IMR-90 (cell line): ENCODE measurements around the gene SMARCA2. TPM values are rescaled to one million over a fixed set of nuclear protein-coding genes. Genes with fewer than 3 reads are reported as not detected.

ENCODE experiments used
- ATAC-seq: fragments of 200-7000 bp; cut with Tn5 transposase; 2 replicates; pipeline ENCODE4 v1.9.1; 2020; ENCODE audit warnings: low read depth, mild to moderate bottlenecking, moderate library complexity
- BruUV-seq: library from RNA; stranded (reverse); fragments of 400-500 nt; replicated peaks from 2 replicates; lab custom pipeline; 2021; lab: Mats Ljungman, UMichigan
- CTCF ChIA-PET: fragments of 300-600 bp; formaldehyde crosslinking; extraction: SDS; loops from one replicate; lab custom pipeline; 2021; ENCODE audit warnings: antibody characterized with exemption; lab: Yijun Ruan, JAX
- POLR2A ChIA-PET: fragments of 300-600 bp; sonication (Branson Sonifier 250); formaldehyde crosslinking; loops from one replicate; lab custom pipeline; 2022; ENCODE audit warnings: antibody characterized with exemption; ENCODE audit not compliant: unreplicated experiment; lab: Charles Lee
- DNase-seq: peaks from one replicate; pipeline ENCODE4 v3.0.0; 2013
- H2AFZ ChIP-seq: replicated peaks from 2 replicates; pipeline ENCODE3; 2013; ENCODE audit warnings: low read length, mild to moderate bottlenecking; ENCODE audit not compliant: poor library complexity
- H2AK5ac ChIP-seq: 2 replicates; pipeline ENCODE4 v1.6.1; 2013; ENCODE audit warnings: low read depth, low read length, inconsistent platforms
- H2AK9ac ChIP-seq: replicated peaks from 2 replicates; pipeline ENCODE3; 2013; ENCODE audit warnings: mild to moderate bottlenecking, low read depth, low read length, moderate library complexity; ENCODE audit not compliant: poor library complexity
- H2BK120ac ChIP-seq: 2 replicates; pipeline ENCODE4 v1.6.1; 2013; ENCODE audit warnings: low read depth, low read length, inconsistent platforms
- H2BK15ac ChIP-seq: 3 replicates; pipeline ENCODE4 v1.6.1; 2013; ENCODE audit warnings: low read depth, low read length, inconsistent platforms
- H2BK20ac ChIP-seq: 2 replicates; pipeline ENCODE4 v1.6.1; 2013; ENCODE audit warnings: low read depth, mild to moderate bottlenecking, inconsistent platforms, low read length, moderate library complexity
- H2BK5ac ChIP-seq: 2 replicates; pipeline ENCODE4 v1.6.1; 2013; ENCODE audit warnings: mild to moderate bottlenecking, low read depth, low read length, inconsistent platforms; ENCODE audit not compliant: poor library complexity, severe bottlenecking
- H3K14ac ChIP-seq: replicated peaks from 2 replicates; pipeline ENCODE4 v1.6.1; 2013; ENCODE audit warnings: low read depth, low read length, inconsistent platforms
- H3K18ac ChIP-seq: 2 replicates; pipeline ENCODE4 v1.6.1; 2013; ENCODE audit warnings: low read depth, low read length, control low read depth
- H3K23ac ChIP-seq: 2 replicates; pipeline ENCODE4 v1.6.1; 2013; ENCODE audit warnings: low read depth, low read length, inconsistent platforms
- H3K27ac ChIP-seq: 2 replicates; pipeline ENCODE4 v1.5.1; 2013; ENCODE audit warnings: mild to moderate bottlenecking, control low read depth, low read length; ENCODE audit not compliant: insufficient read depth
- H3K27me3 ChIP-seq: 2 replicates; pipeline ENCODE4 v1.6.1; 2013; ENCODE audit warnings: low read length; ENCODE audit not compliant: control insufficient read depth, insufficient read depth
- H3K36me3 ChIP-seq: 2 replicates; pipeline ENCODE4 v1.6.1; 2013; ENCODE audit warnings: low read length, mixed read lengths; ENCODE audit not compliant: control insufficient read depth, insufficient read depth
- H3K4ac ChIP-seq: 2 replicates; pipeline ENCODE4 v1.6.1; 2013; ENCODE audit warnings: low read depth, low read length, inconsistent platforms
- H3K4me1 ChIP-seq: 2 replicates; pipeline ENCODE4 v1.6.1; 2013; ENCODE audit warnings: low read length, mixed read lengths; ENCODE audit not compliant: control insufficient read depth, insufficient read depth
- H3K4me2 ChIP-seq: 2 replicates; pipeline ENCODE4 v1.6.1; 2013; ENCODE audit warnings: low read depth, mild to moderate bottlenecking, control low read depth, low read length, moderate library complexity
- H3K4me3 ChIP-seq: 2 replicates; pipeline ENCODE4 v1.5.1; 2013; ENCODE audit warnings: low read depth, mild to moderate bottlenecking, control low read depth, low read length, moderate library complexity; ENCODE audit not compliant: insufficient read depth
- H3K56ac ChIP-seq: 2 replicates; pipeline ENCODE4 v1.6.1; 2013; ENCODE audit warnings: low read length, inconsistent platforms; ENCODE audit not compliant: insufficient read depth; ENCODE audit errors: extremely low read depth
- H3K79me1 ChIP-seq, 2 experiments: 2 replicates each; pipeline ENCODE4 v1.6.1; 2013; ENCODE audit warnings: low read length in 2 of 2, inconsistent platforms in 1 of 2, low read depth in 1 of 2
- H3K9ac ChIP-seq: 2 replicates; pipeline ENCODE4 v1.6.1; 2013; ENCODE audit warnings: low read depth, low read length, control low read depth
- H3K9me1 ChIP-seq: 2 replicates; pipeline ENCODE4 v1.6.1; 2013; ENCODE audit warnings: low read length, inconsistent platforms; ENCODE audit not compliant: insufficient read depth
- H3K9me3 ChIP-seq: 2 replicates; pipeline ENCODE4 v1.6.1; 2013; ENCODE audit warnings: low read length; ENCODE audit not compliant: control insufficient read depth, insufficient read depth
- H4K20me1 ChIP-seq: 2 replicates; pipeline ENCODE4 v1.6.1; 2013; ENCODE audit warnings: low read length, inconsistent platforms; ENCODE audit not compliant: insufficient read depth
- H4K5ac ChIP-seq: 2 replicates; pipeline ENCODE4 v1.6.1; 2013; ENCODE audit warnings: mild to moderate bottlenecking, low read depth, low read length, control low read depth
- H4K8ac ChIP-seq, 2 experiments: 2 replicates each; pipeline ENCODE4 v1.6.1; 2013; ENCODE audit warnings: low read depth in 2 of 2, low read length in 2 of 2, control low read depth in 1 of 2, inconsistent platforms in 1 of 2
- H4K91ac ChIP-seq: 2 replicates; pipeline ENCODE4 v1.6.1; 2013; ENCODE audit warnings: low read depth, low read length, inconsistent platforms; ENCODE audit not compliant: insufficient read depth
- BHLHE40 ChIP-seq: fragments of 150-350 bp; IDR thresholded peaks from 2 replicates; pipeline ENCODE4 v1.6.1; 2016; ENCODE audit warnings: mild to moderate bottlenecking, low read depth, low read length
- CEBPB ChIP-seq: IDR thresholded peaks from 2 replicates; pipeline ENCODE4 v1.6.1; 2012; ENCODE audit warnings: low read depth, low read length, improper control_type of control experiment
- CHD1 ChIP-seq: IDR thresholded peaks from 2 replicates; pipeline ENCODE4 v1.6.1; 2012; ENCODE audit warnings: low read depth, low read length, improper control_type of control experiment
- CTCF ChIP-seq: conservative IDR thresholded peaks from 2 replicates; pipeline ENCODE4 v1.5.1; 2012; ENCODE audit warnings: mild to moderate bottlenecking, low read depth, low read length, improper control_type of control experiment
- ELK1 ChIP-seq: fragments of 150-350 bp; IDR thresholded peaks from 2 replicates; pipeline ENCODE4 v1.6.1; 2016; ENCODE audit warnings: low read depth, mild to moderate bottlenecking, low read length, moderate library complexity, borderline replicate concordance
- FOS ChIP-seq: fragments of 150-350 bp; IDR thresholded peaks from 2 replicates; pipeline ENCODE4 v1.6.1; 2016; ENCODE audit warnings: low read depth, low read length
- MAFK ChIP-seq: IDR thresholded peaks from 2 replicates; pipeline ENCODE4 v1.6.1; 2012; ENCODE audit warnings: low read depth, low read length, improper control_type of control experiment
- MAZ ChIP-seq: IDR thresholded peaks from 2 replicates; pipeline ENCODE4 v1.6.1; 2012; ENCODE audit warnings: low read depth, mild to moderate bottlenecking, low read length, improper control_type of control experiment, moderate library complexity, borderline replicate concordance
- MXI1 ChIP-seq: IDR thresholded peaks from 2 replicates; pipeline ENCODE4 v1.6.1; 2012; ENCODE audit warnings: low read depth, mild to moderate bottlenecking, low read length, moderate library complexity, borderline replicate concordance
- NFE2L2 ChIP-seq: fragments of 150-350 bp; IDR thresholded peaks from 2 replicates; pipeline ENCODE4 v1.6.1; 2016; ENCODE audit warnings: low read depth, mild to moderate bottlenecking, low read length
- POLR2A ChIP-seq: IDR thresholded peaks from 2 replicates; pipeline ENCODE4 v1.6.1; 2012; ENCODE audit warnings: mild to moderate bottlenecking, low read depth, low read length
- RAD21 ChIP-seq: IDR thresholded peaks from 2 replicates; pipeline ENCODE4 v1.6.1; 2012; ENCODE audit warnings: low read length, improper control_type of control experiment
- RCOR1 ChIP-seq: IDR thresholded peaks from 2 replicates; pipeline ENCODE4 v1.6.1; 2012; ENCODE audit warnings: mild to moderate bottlenecking, low read length, improper control_type of control experiment; ENCODE audit not compliant: insufficient replicate concordance
- RFX5 ChIP-seq: IDR thresholded peaks from 2 replicates; pipeline ENCODE4 v1.8.0; 2012; ENCODE audit warnings: low read depth, mild to moderate bottlenecking, low read length, moderate library complexity
- SMC3 ChIP-seq: fragments of 150-350 bp; IDR thresholded peaks from 2 replicates; pipeline ENCODE4 v1.6.1; 2016; ENCODE audit warnings: low read depth, mild to moderate bottlenecking, antibody characterized with exemption, low read length, moderate library complexity
- USF2 ChIP-seq: fragments of 150-350 bp; IDR thresholded peaks from 2 replicates; pipeline ENCODE4 v1.6.1; 2017; ENCODE audit warnings: mild to moderate bottlenecking, antibody characterized with exemption, low read length, low read depth
- WGBS, 2 experiments: methylation state at CpG; one replicate each; pipeline versions ENCODE4 v1.1.5 to v1.1.7; 2013; ENCODE audit warnings: missing lambda C conversion rate in 2 of 2; ENCODE audit not compliant: insufficient read length in 1 of 2; ENCODE audit errors: extremely low coverage in 2 of 2; 5-methylcytosine and 5-hydroxymethylcytosine counted together
- dilution Hi-C: fragments of 300-500 bp; cut with HindIII; formaldehyde crosslinking; loops from one replicate; pipeline ENCODE4 v1.14.3; 2018; ENCODE audit warnings: low sequenced_read_pairs; ENCODE audit not compliant: unreplicated experiment
- in situ Hi-C: fragments of 300-500 bp; cut with MboI; formaldehyde crosslinking; loops from 3 replicates; pipeline ENCODE4 v1.14.3; 2019; ENCODE audit warnings: low sequenced_read_pairs, inconsistent platforms, mixed read lengths
- intact Hi-C: fragments of 100-400 bp; cut with micrococcal nuclease; formaldehyde crosslinking; loops from 2 replicates; pipeline ENCODE4 v1.10.0; 2022
- polyA plus RNA-seq, 3 experiments: library from polyadenylated mRNA; depleted of rRNA; stranded (reverse); fragments of >200 nt; gene quantifications; 2 replicates each; pipeline ENCODE4 v1.2.3, GENCODE V29; 2012; ENCODE audit warnings: low replicate concordance in 1 of 3
- total RNA-seq: library from RNA; depleted of rRNA; stranded (reverse); fragments of >200 nt; gene quantifications from 2 replicates; pipeline ENCODE4 v1.2.3, GENCODE V29; 2012

The SMARCA2 gene
- total and polyA plus RNA-seq, 2 of the 4 experiments (the other 2 are of a cell fraction), result 25.3 to 26.7 TPM

- no peak overlapping the region for H2BK20ac ChIP-seq
- no peak for DNase-seq
- no peak overlapping the region for H2BK15ac ChIP-seq
- H3K9me1 ChIP-seq, result 0 out of 2 replicates have a peak, but pooled peaks cover 3% of the 10 kb centered on the region
- POLR2A ChIA-PET, result no interaction called here
- peaks cover 5% of the 10 kb centered on the region for H3K4me1 ChIP-seq
- no peak overlapping the region for H3K4ac ChIP-seq
- in situ Hi-C loops, result no loop called here
- TF ChIP-seq MXI1 (no peak), MAFK (no peak), RAD21 (no peak), CHD1 (no peak), FOS (no peak), USF2 (no peak), BHLHE40 (no peak), SMC3 (no peak), ELK1 (no peak), RCOR1 (no peak), CTCF (no peak), CEBPB (no peak), NFE2L2 (no peak), MAZ (no peak), POLR2A (no peak), RFX5 (no peak)
- H3K9me3 ChIP-seq, result no peaks in the 10 kb centered on the region
- no peak overlapping the region for H2BK120ac ChIP-seq
- H2AK9ac ChIP-seq, result no peak overlapping the region
- peaks cover 39 to 51% of the 10 kb centered on the region in 2 experiments for H3K79me1 ChIP-seq
- H2BK5ac ChIP-seq, result no peak overlapping the region
- H3K27ac ChIP-seq, result no peak overlapping the region
- H3K56ac ChIP-seq, result no peak overlapping the region
- CTCF ChIA-PET, result interaction anchor here (0.7 kb wide), 1 partner anchor 254 kb away, joined by 3 read pairs; no protein-coding TSS in a partner anchor
- dilution Hi-C loops, result loop anchor here (25.0 kb wide), 1 partner anchor 91 kb away; no protein-coding TSS in a partner anchor
- no peak overlapping the region for H3K18ac ChIP-seq
- H3K4me3 ChIP-seq, result no peak overlapping the region
- no peak overlapping the region for H4K91ac ChIP-seq
- H3K27me3 ChIP-seq, result no peaks in the 10 kb centered on the region
- no peak overlapping the region for H4K5ac ChIP-seq
- peaks cover 9% of the 10 kb centered on the region for H4K20me1 ChIP-seq
- BruUV-seq, result no TSS peak
- H4K8ac ChIP-seq, result no peak overlapping the region
- no peak overlapping the region for H3K4me2 ChIP-seq
- intact Hi-C loops, result no loop called here
- 100% methylated on average over 6 of the region's 7 CpGs; no CpG with 5 or more reads in 1 of the 2 experiments for WGBS, 2 experiments
- H3K23ac ChIP-seq, result no peak overlapping the region
- no peak overlapping the region for H3K9ac ChIP-seq
- no peak overlapping the region for H2AK5ac ChIP-seq
- no peak overlapping the region for H3K14ac ChIP-seq
- no peaks in the 10 kb centered on the region for H3K36me3 ChIP-seq
- H2AFZ ChIP-seq, result no peak overlapping the region
- no peak for ATAC-seq
These were observed 6.6 kb downstream of the SMARCA2 start for GRCh38 chr9:2021731-2022130.
